Activated CD4-positive, alpha-beta T cell treated with anti-CD3 and anti-CD28 coated beads for 36 hours (primary cell): ENCODE measurements around the gene AFP. TPM values are rescaled to one million over a fixed set of nuclear protein-coding genes. Genes with fewer than 3 reads are reported as not detected.

Experiments
- ATAC-seq: fragments of 200-7000 bp; cut with Tn5 transposase; one replicate; pipeline ENCODE4 v1.10.0; 2021; ENCODE audit warnings: mild to moderate bottlenecking, moderate library complexity
- CTCF ChIA-PET: fragments of 350-600 bp; sonication (Branson Sonifier 250); formaldehyde crosslinking; loops from one replicate; lab custom pipeline; 2021; ENCODE audit warnings: antibody characterized with exemption; lab: Charles Lee
- POLR2A ChIA-PET: fragments of 350-600 bp; sonication (Branson Sonifier 250); formaldehyde crosslinking; loops from one replicate; lab custom pipeline; 2021; ENCODE audit warnings: antibody characterized with exemption, inconsistent platforms; lab: Charles Lee
- DNase-seq: peaks from one replicate; pipeline ENCODE4 v3.0.0-alpha.2; 2020
- H3K27ac Mint-ChIP-seq: one replicate; pipeline ENCODE4 v1.8.0; 2021; ENCODE audit warnings: mixed read lengths
- H3K27me3 Mint-ChIP-seq: one replicate; pipeline ENCODE4 v1.8.0; 2021; ENCODE audit warnings: mixed read lengths
- H3K36me3 Mint-ChIP-seq: one replicate; pipeline ENCODE4 v1.8.0; 2021; ENCODE audit warnings: low read depth, mixed read lengths
- H3K4me1 Mint-ChIP-seq: one replicate; pipeline ENCODE4 v1.8.0; 2021; ENCODE audit warnings: mixed read lengths
- H3K4me3 Mint-ChIP-seq: one replicate; pipeline ENCODE4 v1.8.0; 2021; ENCODE audit warnings: mild to moderate bottlenecking, moderate library complexity, mixed read lengths
- H3K9me3 Mint-ChIP-seq: one replicate; pipeline ENCODE4 v1.8.0; 2021; ENCODE audit warnings: low read depth, mixed read lengths
- intact Hi-C, 2 experiments: fragments of 100-400 bp; cut with DNase I in 1 of 2; cut with micrococcal nuclease in 1 of 2; formaldehyde crosslinking; loops; one replicate each; pipeline versions ENCODE4 v1.14.2 to v1.15.1; 2022 to 2024; cut with DNase I, micrococcal nuclease
- total RNA-seq, 2 experiments: library from RNA; stranded (reverse); gene quantifications; one replicate each; pipeline ENCODE4 v1.2.3, GENCODE V29; 2021

The AFP gene
- total RNA-seq, 2 experiments from 2014 or later: not detected

- ChIA-PET CTCF (interaction anchor here (0.7 to 1.5 kb wide), 2 partner anchors 9 to 14 kb away, joined by 3 to 5 read pairs; no protein-coding TSS in a partner anchor), POLR2A (no interaction called here)
- H3K4me3 Mint-ChIP-seq: no peak overlapping the region
- DNase-seq: no peak
- peaks cover 11% of the 10 kb centered on the region for H3K27me3 Mint-ChIP-seq
- no peaks in the 10 kb centered on the region for H3K4me1 Mint-ChIP-seq
- no peaks in the 10 kb centered on the region for H3K36me3 Mint-ChIP-seq
- H3K27ac Mint-ChIP-seq: no peak overlapping the region
- intact Hi-C loops: no loop called here
- ATAC-seq: no peak
- H3K9me3 Mint-ChIP-seq: no peaks in the 10 kb centered on the region
Measured at GRCh38 chr4:73451981-73452747, 16.1 kb downstream of the AFP start.

GRCh38 chr4:73452953-73453700, 17.1 kb downstream of the AFP start:
- Mint-ChIP-seq H3K36me3 (no peaks in the 10 kb centered on the region), H3K4me3 (no peak overlapping the region), H3K27ac (no peak overlapping the region), H3K4me1 (no peaks in the 10 kb centered on the region), H3K9me3 (no peaks in the 10 kb centered on the region), H3K27me3 (peaks cover 10% of the 10 kb centered on the region)
- intact Hi-C loops: no loop called here
- ChIA-PET POLR2A (no interaction called here), CTCF (interaction anchor here (0.5 to 1.5 kb wide), 2 partner anchors 15 to 88 kb away, joined by 3 to 5 read pairs; no protein-coding TSS in a partner anchor)
- DNase-seq (no peak), ATAC-seq (no peak)

- Mint-ChIP-seq H3K4me3 (no peak overlapping the region), H3K36me3 (no peaks in the 10 kb centered on the region), H3K27ac (no peak overlapping the region), H3K9me3 (no peaks in the 10 kb centered on the region), H3K4me1 (no peaks in the 10 kb centered on the region), H3K27me3 (peaks cover 9% of the 10 kb centered on the region)
- intact Hi-C loops: no loop called here
- ATAC-seq (no peak), DNase-seq (no peak)
- POLR2A ChIA-PET: no interaction called here
- CTCF ChIA-PET: interaction anchor here (0.5 to 0.9 kb wide), 3 partner anchors 88 to 198 kb away, joined by 3 read pairs; no protein-coding TSS in a partner anchor
Measured at GRCh38 chr4:73453701-73454005, 17.6 kb downstream of the AFP start.

GRCh38 chr4:73454920-73455319, 18.9 kb downstream of the AFP start:
- ChIA-PET POLR2A (no interaction called here), CTCF (no interaction called here)
- Mint-ChIP-seq H3K9me3 (no peaks in the 10 kb centered on the region), H3K36me3 (no peaks in the 10 kb centered on the region), H3K4me1 (no peaks in the 10 kb centered on the region), H3K27me3 (peaks cover 11% of the 10 kb centered on the region), H3K27ac (no peak overlapping the region), H3K4me3 (no peak overlapping the region)
- DNase-seq: no peak
- intact Hi-C loops: no loop called here
- no peak for ATAC-seq

GRCh38 chr4:73456177-73457022, 20.4 kb downstream of the AFP start:
- H3K27me3 Mint-ChIP-seq: peaks cover 9% of the 10 kb centered on the region
- intact Hi-C loops: no loop called here
- no peak overlapping the region for H3K4me3 Mint-ChIP-seq
- ChIA-PET POLR2A (interaction anchor here (0.6 kb wide), 1 partner anchor 10 kb away, joined by 3 read pairs; no protein-coding TSS in a partner anchor), CTCF (interaction anchor here (1.2 to 2.0 kb wide), 2 partner anchors 10 to 11 kb away, joined by 6 to 8 read pairs; no protein-coding TSS in a partner anchor)
- H3K4me1 Mint-ChIP-seq: no peaks in the 10 kb centered on the region
- ATAC-seq (no peak), DNase-seq (no peak)
- no peaks in the 10 kb centered on the region for H3K36me3 Mint-ChIP-seq
- no peaks in the 10 kb centered on the region for H3K9me3 Mint-ChIP-seq
- H3K27ac Mint-ChIP-seq: no peak overlapping the region

GRCh38 chr4:73458184-73459047, 22.4 kb downstream of the AFP start:
- CTCF ChIA-PET: interaction anchor here (1.6 kb wide), 1 partner anchor 12 kb away, joined by 5 read pairs; no protein-coding TSS in a partner anchor
- Mint-ChIP-seq H3K4me3 (no peak overlapping the region), H3K9me3 (no peaks in the 10 kb centered on the region), H3K36me3 (no peaks in the 10 kb centered on the region), H3K27ac (no peak overlapping the region), H3K4me1 (no peaks in the 10 kb centered on the region), H3K27me3 (peaks cover 9% of the 10 kb centered on the region)
- intact Hi-C loops: no loop called here
- no peak for ATAC-seq
- no peak for DNase-seq
- POLR2A ChIA-PET: no interaction called here

- Mint-ChIP-seq H3K36me3 (no peaks in the 10 kb centered on the region), H3K27ac (no peak overlapping the region), H3K4me3 (no peak overlapping the region), H3K27me3 (peaks cover 9% of the 10 kb centered on the region), H3K4me1 (no peaks in the 10 kb centered on the region), H3K9me3 (no peaks in the 10 kb centered on the region)
- DNase-seq: no peak
- ATAC-seq: no peak
- intact Hi-C loops: no loop called here
- ChIA-PET POLR2A (no interaction called here), CTCF (interaction anchor here (1.6 kb wide), 1 partner anchor 13 kb away, joined by 5 read pairs; no protein-coding TSS in a partner anchor)
Measured at GRCh38 chr4:73459048-73459421, 23.0 kb downstream of the AFP start.

- CTCF ChIA-PET: interaction anchor here (1.0 kb wide), 1 partner anchor 9 kb away, joined by 3 read pairs; no protein-coding TSS in a partner anchor
- DNase-seq (no peak), ATAC-seq (no peak)
- peaks cover 11% of the 10 kb centered on the region for H3K27me3 Mint-ChIP-seq
- no peaks in the 10 kb centered on the region for H3K4me1 Mint-ChIP-seq
- no peak overlapping the region for H3K27ac Mint-ChIP-seq
- no peak overlapping the region for H3K4me3 Mint-ChIP-seq
- H3K9me3 Mint-ChIP-seq: no peaks in the 10 kb centered on the region
- intact Hi-C loops: no loop called here
- H3K36me3 Mint-ChIP-seq: no peaks in the 10 kb centered on the region
- POLR2A ChIA-PET: no interaction called here
Measured at GRCh38 chr4:73460913-73461522, 25.0 kb downstream of the AFP start.

GRCh38 chr4:73468170-73468569, 32.1 kb downstream of the AFP start:
- no peaks in the 10 kb centered on the region for H3K36me3 Mint-ChIP-seq
- H3K27me3 Mint-ChIP-seq: peaks cover 13% of the 10 kb centered on the region
- H3K4me3 Mint-ChIP-seq: no peak overlapping the region
- DNase-seq (no peak), ATAC-seq (no peak)
- H3K27ac Mint-ChIP-seq: no peak overlapping the region
- POLR2A ChIA-PET: no interaction called here
- H3K9me3 Mint-ChIP-seq: no peaks in the 10 kb centered on the region
- CTCF ChIA-PET: interaction anchor here (1.1 kb wide), 1 partner anchor 11 kb away, joined by 6 read pairs; no protein-coding TSS in a partner anchor
- no peaks in the 10 kb centered on the region for H3K4me1 Mint-ChIP-seq
- intact Hi-C loops: no loop called here

GRCh38 chr4:73470728-73471127, 34.7 kb downstream of the AFP start:
- H3K36me3 Mint-ChIP-seq: no peaks in the 10 kb centered on the region
- intact Hi-C loops: no loop called here
- CTCF ChIA-PET: no interaction called here
- peaks cover 5% of the 10 kb centered on the region for H3K9me3 Mint-ChIP-seq
- POLR2A ChIA-PET: no interaction called here
- no peak for DNase-seq
- H3K27ac Mint-ChIP-seq: no peak overlapping the region
- peaks cover 11% of the 10 kb centered on the region for H3K27me3 Mint-ChIP-seq
- no peak for ATAC-seq
- no peak overlapping the region for H3K4me3 Mint-ChIP-seq
- H3K4me1 Mint-ChIP-seq: no peaks in the 10 kb centered on the region
